Suprapubic skin (tissue), 4 donors: ENCODE data around the gene PHACTR2. TPM values are rescaled to one million over a fixed set of nuclear protein-coding genes. Genes with fewer than 3 reads are reported as not detected.
"Not testable (repeated sequence)": the region's sequence is repeated elsewhere in the genome, so short reads cannot be mapped to it uniquely, and the experiment has no call there.

Experiments used
- DNase-seq, 2 donors: peaks; one replicate each; pipeline ENCODE4 v3.0.0-alpha.2; 2019; ENCODE audit warnings: low spot score in 2 of 2
- H3K27ac ChIP-seq: fragments of 200-600 bp; sonication (generic); one replicate; pipeline ENCODE4 v1.5.1; 2019
- H3K27me3 ChIP-seq: fragments of 200-600 bp; sonication (generic); one replicate; pipeline ENCODE4 v1.5.1; 2019
- H3K36me3 ChIP-seq: fragments of 200-600 bp; sonication (generic); one replicate; pipeline ENCODE4 v1.5.1; 2019
- H3K4me1 ChIP-seq: fragments of 200-600 bp; sonication (generic); one replicate; pipeline ENCODE4 v1.5.1; 2019
- H3K4me3 ChIP-seq: fragments of 200-600 bp; sonication (generic); one replicate; pipeline ENCODE4 v1.5.1; 2019; ENCODE audit warnings: mild to moderate bottlenecking
- H3K9me3 ChIP-seq: fragments of 200-600 bp; sonication (generic); one replicate; pipeline ENCODE4 v1.5.1; 2019
- CTCF ChIP-seq, 2 donors: fragments of 200-600 bp in 1 of 2; fragments of 450-650 bp in 1 of 2; sonication (generic) in 1 of 2; IDR thresholded peaks; one replicate each; pipeline ENCODE4 v1.5.1; 2016 to 2019; ENCODE audit warnings: antibody characterized with exemption in 2 of 2, mild to moderate bottlenecking in 1 of 2, moderate library complexity in 1 of 2
- EP300 ChIP-seq: sonication (generic); formaldehyde crosslinking; IDR thresholded peaks from one replicate; pipeline ENCODE4 v1.6.1; 2017; ENCODE audit warnings: antibody characterized with exemption
- POLR2A ChIP-seq, 2 donors: fragments of 450-650 bp; IDR thresholded peaks; one replicate each; pipeline ENCODE4 v1.6.1; 2017; ENCODE audit warnings: antibody characterized with exemption in 2 of 2, mild to moderate bottlenecking in 2 of 2, moderate library complexity in 2 of 2
- POLR2AphosphoS5 ChIP-seq, 3 donors: sonication (generic); formaldehyde crosslinking; IDR thresholded peaks; one replicate each; pipeline ENCODE4 v1.6.1; 2017; ENCODE audit warnings: antibody characterized with exemption in 3 of 3
- WGBS: methylation state at CpG from one replicate; pipeline ENCODE4 v1.1.5; 2018; 5-methylcytosine and 5-hydroxymethylcytosine counted together
- total RNA-seq, 4 donors: library from RNA; depleted of rRNA; stranded (reverse); fragments of >200 nt; gene quantifications; one replicate each; pipeline ENCODE4 v1.1.0, GENCODE V29; 2016

The PHACTR2 gene
- total RNA-seq, 4 donors from 2014 or later, result 11.9 to 31.5 (median 20.9) TPM

DNA sequence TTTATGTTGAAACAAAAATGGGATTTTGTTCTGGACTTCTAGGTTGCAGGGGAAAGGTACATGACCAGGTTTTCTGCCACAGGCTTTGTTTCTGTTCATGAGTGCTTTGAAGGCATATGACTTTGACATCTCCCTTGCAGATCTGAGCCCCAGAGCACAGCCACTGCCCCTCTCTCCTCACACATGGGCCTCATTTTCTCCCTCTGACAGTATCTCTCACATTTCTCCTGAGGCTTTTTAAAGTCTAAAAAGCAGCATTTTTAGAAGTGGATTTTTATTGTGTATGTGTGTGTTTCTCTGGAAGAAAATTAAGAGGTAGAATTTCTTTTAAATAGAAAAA is 115.5 kb downstream of the PHACTR2 start:
- Histone ChIP-seq H3K27me3 (no peaks in the 10 kb centered on the region), H3K4me3 (no peak overlapping the region), H3K9me3 (peaks cover 7% of the 10 kb centered on the region), H3K27ac (no peak overlapping the region), H3K4me1 (no peaks in the 10 kb centered on the region), H3K36me3 (peaks cover 39% of the 10 kb centered on the region)
- no peak for DNase-seq
- TF ChIP-seq POLR2A (IDR thresholded peaks at IDR 0.05) (no peak), EP300 (no peak), CTCF (IDR thresholded peaks at IDR 0.05) (no peak), POLR2AphosphoS5 (IDR thresholded peaks at IDR 0.05) (no peak)

DNA sequence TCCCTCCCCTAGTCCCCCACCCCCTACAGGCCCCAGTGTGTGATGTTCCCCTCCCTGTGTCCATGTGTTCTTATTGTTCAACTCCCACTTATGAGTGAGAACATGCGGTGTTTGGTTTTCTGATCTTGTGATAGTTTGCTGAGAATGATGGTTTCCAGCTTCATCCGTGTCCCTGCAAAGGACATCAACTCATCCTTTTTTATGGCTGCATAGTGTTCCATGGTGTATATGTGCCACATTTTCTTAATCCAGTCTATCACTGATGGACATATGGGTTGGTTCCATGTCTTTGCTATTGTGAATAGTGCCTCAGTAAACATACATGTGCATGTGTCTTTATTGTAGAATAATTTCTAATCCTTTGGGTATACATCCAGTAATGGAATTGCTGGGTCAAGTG is 118.8 kb downstream of the PHACTR2 start:
- DNase-seq, H3K4me3 ChIP-seq: not testable (repeated sequence)
- 98% methylated on average over 2 of the region's 2 CpGs for WGBS

DNA sequence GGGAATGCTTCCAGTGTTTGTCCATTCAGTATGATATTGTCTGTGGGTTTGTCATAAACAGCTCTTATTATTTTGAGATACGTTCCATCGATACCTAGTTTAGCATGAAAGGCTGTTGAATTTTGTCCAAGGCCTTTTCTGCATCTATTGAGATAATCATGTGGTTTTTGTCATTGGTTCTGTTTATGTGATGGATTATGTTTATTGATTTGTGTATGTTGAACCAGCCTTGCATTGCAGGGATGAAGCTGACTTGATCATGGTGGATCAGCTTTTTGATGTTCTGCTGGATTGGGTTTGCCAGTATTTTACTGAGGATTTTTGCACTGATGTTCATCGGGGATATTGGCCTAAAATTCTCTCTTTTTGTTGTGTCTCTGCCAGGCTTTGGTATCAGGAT is 120.7 kb downstream of the PHACTR2 start:
- not testable (repeated sequence) for H3K4me3 ChIP-seq, H3K27me3 ChIP-seq, H3K27ac ChIP-seq, DNase-seq, H3K36me3 ChIP-seq, H3K9me3 ChIP-seq, H3K4me1 ChIP-seq
- WGBS, result 95% methylated on average over 3 of the region's 3 CpGs

More for the DNA sequence above, 118.8 kb downstream of the PHACTR2 start:
- not testable (repeated sequence) for H3K4me1 ChIP-seq, H3K27ac ChIP-seq, H3K27me3 ChIP-seq, H3K9me3 ChIP-seq
- peaks cover 10% of the 10 kb centered on the region for H3K36me3 ChIP-seq

GRCh38 chr6:143802833-143803565 is 125.2 kb downstream of the PHACTR2 start:
- TF ChIP-seq EP300, result no peak
- no peak overlapping the region for H3K4me3 ChIP-seq
- no peak overlapping the region for H3K27ac ChIP-seq
- H3K4me1 ChIP-seq, result no peaks in the 10 kb centered on the region
- H3K27me3 ChIP-seq, result no peaks in the 10 kb centered on the region
- DNase-seq, result no peak
- H3K9me3 ChIP-seq, result no peaks in the 10 kb centered on the region
- peaks cover 8% of the 10 kb centered on the region for H3K36me3 ChIP-seq
- WGBS, result 95% methylated on average over 8 of the region's 8 CpGs

GRCh38 chr6:143803769-143804568 is 126.2 kb downstream of the PHACTR2 start:
- Histone ChIP-seq H3K27me3 (no peaks in the 10 kb centered on the region), H3K27ac (no peak overlapping the region), H3K9me3 (no peaks in the 10 kb centered on the region), H3K4me1 (no peaks in the 10 kb centered on the region), H3K36me3 (peaks cover 8% of the 10 kb centered on the region), H3K4me3 (no peak overlapping the region)
- TF ChIP-seq EP300, result no peak
- no peak for TF ChIP-seq POLR2AphosphoS5 (IDR thresholded peaks at IDR 0.05)
- no peak for TF ChIP-seq CTCF (IDR thresholded peaks at IDR 0.05)
- no peak for TF ChIP-seq POLR2A (IDR thresholded peaks at IDR 0.05)
- DNase-seq, result no peak
- WGBS, result 85% methylated on average over 9 of the region's 9 CpGs

- H3K4me1 ChIP-seq, result no peaks in the 10 kb centered on the region
- no peak for TF ChIP-seq CTCF (IDR thresholded peaks at IDR 0.05)
Observed at GRCh38 chr6:143804835-143805239, 127.1 kb downstream of the PHACTR2 start.

More at GRCh38 chr6:143804835-143805239, 127.1 kb downstream of the PHACTR2 start:
- peaks cover 8% of the 10 kb centered on the region for H3K36me3 ChIP-seq
- no peaks in the 10 kb centered on the region for H3K9me3 ChIP-seq
- no peak for DNase-seq
- H3K27ac ChIP-seq, result no peak overlapping the region
- WGBS, result 74% methylated on average over 4 of the region's 4 CpGs
- no peaks in the 10 kb centered on the region for H3K27me3 ChIP-seq
- no peak overlapping the region for H3K4me3 ChIP-seq
